Renal cortical epithelial cell (primary cell): Measurements from ENCODE around the gene CCR1. TPM values are rescaled to one million over a fixed set of nuclear protein-coding genes. Genes with fewer than 3 reads are reported as not detected.
"Not testable (repeated sequence)": the region's sequence is repeated elsewhere in the genome, so short reads cannot be mapped to it uniquely, and the experiment has no call there.

Source experiments
- DNase-seq: peaks from one replicate; pipeline ENCODE4 v3.0.0-alpha.2; 2011; ENCODE audit warnings: low read depth
- total RNA-seq: library from RNA; depleted of rRNA; stranded (reverse); fragments of >200 nt; gene quantifications from 2 replicates; pipeline ENCODE4 v1.2.3, GENCODE V29; 2014

The CCR1 gene
- total RNA-seq, 1 donor from 2014 or later = 0.15 TPM

- peak; percentile 82 for DNase-seq
Measured at GRCh38 chr3:46168583-46169345, 39.3 kb downstream of the CCR1 start.

DNA sequence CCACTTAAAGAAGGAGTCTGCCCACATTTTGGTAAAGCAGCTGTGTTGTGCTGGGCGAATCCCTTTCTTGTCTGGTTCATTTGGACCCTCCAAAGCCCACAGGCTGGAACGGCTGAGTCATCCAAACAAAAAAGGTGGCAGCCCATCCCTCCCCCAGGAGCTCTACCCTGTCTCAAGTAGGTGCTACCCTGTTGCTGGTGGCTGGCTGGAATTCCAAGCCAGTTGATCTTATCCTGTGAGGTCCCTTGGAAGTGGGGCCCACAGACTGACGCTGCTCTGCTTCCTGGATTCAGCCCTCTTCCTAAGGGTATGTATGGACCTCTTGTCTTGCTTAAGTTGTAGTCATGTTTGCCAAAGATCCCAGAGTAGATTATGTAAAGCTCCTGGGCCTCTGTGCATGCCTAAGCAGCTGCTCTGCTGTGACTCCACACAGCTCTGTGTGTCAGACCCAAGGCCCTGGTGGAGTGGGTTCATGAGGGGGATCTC is 44.5 kb downstream of the CCR1 start:
- peak; percentile 42 for DNase-seq

- peak; percentile 75 for DNase-seq
Measured at GRCh38 chr3:46162975-46163555, 45.0 kb downstream of the CCR1 start.

GRCh38 chr3:46157685-46158084 is 50.4 kb downstream of the CCR1 start:
- not testable (repeated sequence) for DNase-seq

DNA sequence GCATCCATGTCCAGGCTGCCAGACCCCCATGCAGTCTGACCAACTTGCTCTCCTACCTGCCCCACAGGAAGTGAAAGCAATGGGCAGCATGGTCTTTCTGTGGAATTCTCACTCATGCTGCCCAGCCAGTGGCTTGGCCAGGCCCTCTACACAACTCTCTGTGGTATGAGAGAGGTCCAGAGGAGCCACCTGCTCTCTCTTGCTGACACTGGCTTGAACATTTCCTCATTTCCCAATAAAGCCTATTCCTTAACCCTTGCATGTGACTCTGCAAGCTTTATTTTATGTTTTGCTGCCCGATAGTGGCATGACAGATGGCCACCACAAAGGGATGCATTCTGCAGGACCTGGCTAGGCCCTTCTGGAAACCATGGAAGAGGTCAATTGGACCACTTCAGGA is 53.8 kb downstream of the CCR1 start:
- DNase-seq = no peak

Other genes starting within 250 kb of the CCR1 start
- gene FYCO1, start 212.5 kb downstream of the CCR1 start, total RNA-seq = 11.1 and 46.2 TPM in 2 replicates
- not detected in 2 replicates for gene XCR1, start 180.8 kb downstream of the CCR1 start, total RNA-seq
- gene CCR3, start 34.1 kb upstream of the CCR1 start, total RNA-seq = not detected in 2 replicates
- not detected in 2 replicates for gene CCR2, start 145.8 kb upstream of the CCR1 start, total RNA-seq
- gene CCR5, start 162.6 kb upstream of the CCR1 start, total RNA-seq = not detected in 2 replicates
- not detected in 2 replicates for gene CCRL2, start 198.9 kb upstream of the CCR1 start, total RNA-seq